HG03575 (cell line): Measurements from ENCODE around the gene SERINC5.

Source experiments
- ATAC-seq: cut with Tn5 transposase; IDR thresholded peaks from one replicate; pipeline ENCODE4 v1.9.1; 2021; ENCODE audit not compliant: unreplicated experiment, insufficient number of reproducible peaks, low FRiP score; ENCODE audit errors: extremely low read depth

The SERINC5 gene

DNA sequence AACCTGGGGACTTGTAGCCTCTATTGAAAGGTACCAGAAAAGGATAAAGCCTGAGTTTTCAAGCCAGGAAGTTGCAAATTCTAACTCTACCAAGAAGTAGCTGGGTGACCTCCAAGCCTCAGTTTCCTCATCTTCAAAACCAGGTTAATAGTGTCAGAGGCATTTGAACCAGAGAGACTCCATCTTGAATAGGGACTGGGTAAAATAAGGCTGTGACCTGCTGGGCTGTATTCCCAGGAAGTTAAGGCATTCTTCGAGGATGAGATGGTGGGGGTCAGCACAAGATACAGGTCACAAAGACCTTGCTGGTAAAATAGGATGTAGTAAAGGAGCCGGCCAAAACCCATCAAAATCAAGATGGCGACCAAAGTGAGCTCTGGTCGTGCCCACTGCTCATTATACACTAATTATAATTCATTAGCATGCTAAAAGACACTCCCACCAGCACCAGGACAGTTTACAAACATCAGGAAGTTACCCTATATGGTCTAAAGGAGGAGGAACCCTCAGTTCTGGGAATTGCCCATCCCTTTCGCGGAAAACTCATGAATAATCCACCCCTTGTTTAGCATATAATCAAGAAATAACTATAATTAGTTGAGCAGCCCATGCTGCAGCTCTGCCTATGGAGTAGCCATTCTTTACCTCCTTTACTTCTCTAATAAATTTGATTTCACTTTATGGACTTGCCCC, 3.8 kb upstream of the SERINC5 start:
- no peak for ATAC-seq

DNA sequence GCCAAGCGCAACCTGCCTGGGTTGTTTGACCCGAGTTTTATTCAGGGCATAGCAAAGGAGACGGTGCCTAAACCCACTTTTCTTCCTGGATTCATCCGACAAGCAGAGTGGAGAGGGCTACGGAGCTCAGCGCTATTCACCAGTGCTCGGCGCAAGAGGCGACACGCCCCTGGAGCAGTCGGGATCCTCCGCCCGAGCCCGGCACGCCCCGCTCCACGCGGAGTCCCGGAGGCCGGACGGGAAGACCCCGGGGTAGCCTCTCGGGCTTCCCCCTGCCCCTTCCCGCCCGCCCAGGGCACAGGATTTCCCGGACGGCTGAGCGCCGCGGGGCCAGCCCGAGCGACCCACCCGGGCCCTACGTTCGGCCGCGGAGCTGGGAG, 427 bp downstream of the SERINC5 start:
- peak; percentile 5 for ATAC-seq

DNA sequence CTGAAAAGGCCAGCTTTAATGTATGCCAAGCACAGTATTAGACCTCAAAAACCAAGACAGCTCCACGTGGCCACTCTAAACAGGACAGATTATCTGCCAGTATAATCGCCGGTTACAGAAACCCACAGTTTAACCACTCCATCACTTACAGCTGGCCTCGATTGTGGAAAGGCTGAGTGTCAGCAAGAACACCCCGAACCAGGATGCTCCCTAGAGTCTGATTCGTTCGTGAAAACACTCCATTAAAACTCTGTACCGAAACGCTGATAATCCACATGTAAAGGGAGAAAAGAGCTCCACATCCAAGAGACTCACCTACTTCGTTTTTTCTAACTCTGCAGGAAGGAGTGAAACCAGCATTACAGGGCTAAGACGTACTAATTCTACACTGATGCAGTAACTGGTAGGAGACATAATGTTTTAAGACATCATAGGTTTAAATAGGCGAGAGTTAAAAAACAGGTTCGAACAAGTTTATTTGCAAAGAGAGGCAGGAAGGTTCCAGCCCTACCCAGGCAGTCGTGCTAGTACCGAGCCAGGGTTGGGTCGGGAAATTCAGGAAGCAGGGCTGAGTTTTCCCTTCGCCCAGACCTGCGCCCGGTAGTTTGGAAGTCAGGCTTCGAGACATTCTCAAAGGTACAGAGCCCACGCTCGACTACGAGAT, 949 bp downstream of the SERINC5 start:
- peak; percentile 7 for ATAC-seq

DNA sequence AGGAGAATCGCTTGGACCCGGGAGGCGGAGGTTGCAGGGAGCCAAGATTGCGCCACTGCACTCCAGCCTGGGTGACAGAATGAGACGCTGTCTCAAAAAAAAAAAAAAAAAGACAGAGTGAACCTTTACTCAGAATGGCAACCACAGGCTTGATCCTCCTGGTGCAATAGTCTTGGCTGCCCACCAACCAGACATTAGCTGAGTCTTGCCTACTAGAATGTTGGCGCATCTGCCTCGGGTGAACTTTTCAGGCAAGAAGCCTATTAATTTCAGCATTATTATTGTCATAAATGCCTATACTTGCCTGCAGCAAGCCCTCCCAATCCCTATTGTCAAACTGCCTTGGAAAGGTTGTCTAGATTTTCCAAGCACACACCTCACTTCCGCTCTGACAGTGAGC, 4.2 kb downstream of the SERINC5 start:
- ATAC-seq: no peak

DNA sequence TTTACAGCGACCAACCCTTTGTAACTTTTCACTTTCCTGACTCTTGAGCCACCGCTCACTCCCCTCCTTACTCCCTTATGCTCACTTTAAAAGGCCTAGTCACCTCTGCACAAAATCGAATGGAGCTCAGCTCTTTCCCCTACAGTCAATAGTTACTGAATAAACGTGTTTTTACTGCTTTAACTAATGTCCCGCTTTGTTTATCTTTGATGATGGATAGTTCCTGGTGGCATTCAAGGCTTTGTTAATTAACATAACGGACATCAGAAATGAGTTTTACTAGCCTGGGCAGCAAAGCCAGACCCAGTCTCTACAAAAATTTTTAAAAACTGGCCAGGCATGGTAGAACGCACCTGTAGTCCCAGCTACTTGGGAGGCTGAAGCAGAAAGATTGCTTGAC, 5.0 kb downstream of the SERINC5 start:
- no peak for ATAC-seq

DNA sequence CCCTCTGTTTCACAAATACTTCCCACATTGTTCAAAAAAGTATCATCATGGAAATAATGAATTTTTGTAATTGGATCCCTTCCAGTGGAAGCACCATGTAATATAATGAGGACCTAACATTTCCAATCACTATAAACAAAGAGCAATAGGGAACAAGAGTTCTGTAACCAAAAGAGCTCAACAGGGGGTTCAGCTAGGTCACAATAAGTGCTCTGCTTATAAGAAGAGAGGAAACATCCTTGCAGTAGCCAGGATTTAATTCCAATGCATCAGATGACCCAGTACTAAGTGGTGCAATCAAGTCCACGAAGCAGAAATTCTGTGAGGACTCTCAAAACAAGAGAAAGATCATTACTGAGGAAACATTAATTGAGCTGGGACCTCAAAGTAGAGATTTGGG, 5.9 kb downstream of the SERINC5 start:
- no peak for ATAC-seq

DNA sequence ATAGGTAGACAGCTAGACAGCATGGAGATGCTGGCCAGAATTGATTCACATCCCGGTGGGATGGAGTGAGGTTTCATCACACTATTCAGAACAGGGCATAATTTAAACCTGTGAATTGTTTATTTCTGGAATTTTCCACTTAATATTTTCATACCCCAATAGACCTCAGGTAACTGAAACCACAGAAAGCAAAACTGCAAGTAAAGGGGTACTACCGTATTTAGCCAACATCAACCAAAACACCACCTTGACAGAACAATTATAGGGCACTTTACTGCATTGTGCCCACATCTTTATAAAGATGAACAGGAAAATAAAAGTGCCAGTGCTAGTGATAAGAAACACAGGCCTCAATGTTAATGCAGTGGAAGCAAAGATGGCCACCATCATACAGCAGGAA, 7.5 kb downstream of the SERINC5 start:
- ATAC-seq: no peak

DNA sequence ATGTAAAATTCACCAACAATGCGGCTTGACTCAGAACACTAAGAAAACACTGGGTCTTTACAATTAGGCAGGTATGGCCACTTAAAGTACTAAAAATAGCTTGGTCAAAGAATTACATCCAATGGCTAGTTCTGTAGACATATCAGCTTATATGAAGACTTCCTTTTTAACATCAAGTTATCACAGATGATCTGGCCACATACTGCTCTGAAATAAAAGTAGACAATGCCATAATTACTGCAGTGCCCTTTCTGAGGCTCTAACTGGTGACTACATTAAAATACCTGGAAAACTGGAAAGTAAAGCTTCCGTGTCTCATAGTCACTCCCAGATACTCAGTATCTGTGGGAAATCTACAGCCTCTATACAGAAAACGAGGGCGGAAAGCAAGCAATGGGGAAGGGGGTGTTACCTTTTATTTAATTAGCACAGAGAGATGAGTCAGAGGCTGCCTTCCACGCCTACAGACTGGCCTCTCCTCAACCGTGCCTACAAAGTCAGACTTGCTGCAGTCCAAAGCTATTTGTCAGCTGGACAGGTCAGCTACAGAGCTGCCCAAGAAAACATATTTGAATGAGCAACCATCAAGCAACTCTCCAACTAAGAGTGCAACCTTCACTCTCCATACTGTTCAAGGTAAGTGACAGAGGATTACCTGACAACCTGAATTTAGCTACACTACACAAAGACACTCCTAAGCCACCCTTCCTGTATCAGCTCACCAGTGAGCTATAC, 8.7 kb downstream of the SERINC5 start:
- peak; percentile 81 for ATAC-seq

DNA sequence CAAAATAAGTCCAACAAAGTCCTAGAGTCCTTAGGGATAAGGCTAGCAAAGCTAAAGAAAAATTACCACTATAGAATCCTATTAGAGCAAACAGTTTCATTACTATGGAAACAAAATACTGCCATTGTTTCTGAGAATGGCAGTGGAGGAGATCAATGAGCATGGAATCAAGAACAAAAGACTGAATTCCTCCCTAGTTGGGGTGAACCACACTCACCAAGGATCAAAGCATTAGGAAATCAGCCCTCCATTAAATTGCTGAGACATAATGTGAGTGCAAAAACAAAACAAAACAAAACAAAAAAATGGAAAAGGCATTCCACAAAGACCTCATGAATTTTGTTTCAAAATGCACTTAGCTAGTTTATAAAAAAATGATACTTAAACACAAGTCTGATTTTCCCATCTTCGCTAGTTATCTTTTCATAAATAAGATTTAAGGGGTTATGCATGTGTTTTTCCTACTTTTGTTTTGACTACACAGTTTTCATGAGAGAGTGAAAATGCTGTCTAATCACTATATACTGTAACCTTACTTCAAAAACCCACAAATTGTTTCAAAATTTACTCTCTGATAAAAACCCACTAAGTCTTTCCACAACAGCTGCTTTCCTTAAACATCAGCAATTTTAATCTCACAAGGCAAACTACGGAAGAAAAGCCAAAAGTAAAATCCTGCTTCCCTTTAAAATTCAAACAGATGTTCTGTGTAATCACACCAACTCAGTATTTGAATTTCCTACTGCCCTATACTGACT, 9.7 kb downstream of the SERINC5 start:
- ATAC-seq: no peak

DNA sequence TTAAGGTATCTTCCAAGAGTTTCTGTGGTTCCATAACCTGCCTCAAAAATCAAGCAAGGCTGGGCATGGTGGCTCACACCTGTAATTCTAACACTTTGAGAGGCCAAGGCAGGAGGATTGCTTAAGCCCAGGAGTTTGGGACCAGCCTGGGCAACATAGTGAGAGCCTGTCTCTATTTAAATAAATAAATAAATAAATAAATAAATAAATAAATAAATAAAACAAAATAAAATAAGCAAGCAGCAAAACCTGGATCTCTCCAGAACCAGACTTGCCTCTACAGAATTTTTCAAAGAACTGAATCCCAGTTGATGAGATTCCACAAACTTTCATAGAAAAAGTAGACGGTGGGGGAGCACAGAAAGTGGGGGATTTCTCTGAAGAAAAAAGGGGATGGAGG, 12.3 kb downstream of the SERINC5 start:
- ATAC-seq: no peak

DNA sequence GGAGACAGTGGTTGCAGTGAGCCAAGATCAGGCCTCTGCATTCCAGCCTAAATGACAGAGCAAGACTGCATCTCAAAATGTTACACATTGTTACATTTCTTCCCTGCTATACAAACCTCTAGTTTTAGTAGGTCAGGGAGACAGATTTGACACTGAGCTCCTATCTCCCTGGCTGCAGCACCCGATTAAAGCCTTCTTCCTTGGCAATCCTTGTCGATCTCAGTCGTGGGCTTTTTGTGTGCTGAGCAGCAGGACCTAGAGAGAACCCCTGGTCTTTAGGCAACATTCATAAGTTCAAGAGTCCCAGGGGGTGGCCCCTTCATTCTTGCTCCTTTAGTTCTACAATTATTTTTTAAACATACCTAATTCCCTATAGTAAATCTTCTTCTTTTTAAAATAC, 13.0 kb downstream of the SERINC5 start:
- no peak for ATAC-seq

DNA sequence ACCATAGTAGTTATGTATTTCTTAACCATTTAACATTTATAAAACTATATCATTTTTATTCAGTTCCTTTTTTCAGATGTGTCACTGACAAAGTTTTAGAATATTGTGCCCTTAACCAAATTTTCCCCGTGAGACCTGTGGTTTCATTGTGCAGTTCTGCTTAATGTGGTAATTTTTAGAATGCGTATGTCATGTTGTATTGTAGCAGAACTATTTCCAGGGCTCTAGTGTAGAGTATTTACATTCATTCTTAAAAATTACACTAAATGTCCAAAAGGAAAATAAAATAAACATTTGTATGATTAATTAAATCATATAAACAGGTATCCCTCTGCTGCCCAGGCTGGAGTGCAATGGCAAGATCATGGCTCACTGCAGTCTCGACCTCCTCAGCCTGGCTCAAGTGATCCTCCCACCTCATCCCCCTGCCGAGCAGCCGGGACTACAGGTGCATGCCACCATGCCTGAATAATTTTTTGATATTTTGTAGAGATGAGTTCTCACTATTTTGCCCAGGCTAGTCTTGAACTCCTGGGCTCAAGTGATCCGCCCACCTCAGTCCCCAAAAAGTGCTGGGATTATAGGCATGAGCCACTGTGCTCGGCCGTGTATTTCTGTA, 15.4 kb downstream of the SERINC5 start:
- no peak for ATAC-seq

DNA sequence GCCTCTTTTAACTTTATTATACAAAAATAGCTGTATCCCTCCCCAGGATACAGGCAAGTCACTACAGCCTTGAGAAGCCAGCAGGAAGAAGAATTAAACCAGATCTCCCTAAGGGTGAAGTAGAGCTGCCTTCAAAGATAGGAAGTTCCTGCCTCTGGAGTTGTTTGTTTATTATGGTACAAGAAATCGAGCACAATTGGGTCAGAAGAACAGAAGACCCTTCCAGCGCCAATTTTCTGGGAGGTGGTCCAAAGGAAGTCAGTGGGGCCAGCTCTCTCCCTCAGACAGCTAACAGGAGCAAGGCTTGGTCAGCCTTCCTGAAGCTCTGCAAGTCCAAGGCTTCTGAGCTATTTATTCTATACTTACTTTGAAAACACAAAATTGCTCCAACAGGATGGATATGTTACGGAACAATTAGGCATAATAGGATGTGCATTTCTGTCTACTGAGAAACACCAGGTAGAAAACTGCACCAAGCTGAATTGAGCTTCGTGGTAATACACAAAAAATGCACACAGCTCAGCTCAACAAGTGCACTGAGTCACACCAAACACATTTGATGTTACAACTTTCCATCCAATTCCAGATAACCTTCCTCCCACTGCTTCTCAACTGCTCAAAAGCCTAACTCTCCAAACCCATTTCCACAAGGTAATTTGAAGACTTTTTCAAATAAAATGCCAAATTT, 16.0 kb downstream of the SERINC5 start:
- no peak for ATAC-seq

DNA sequence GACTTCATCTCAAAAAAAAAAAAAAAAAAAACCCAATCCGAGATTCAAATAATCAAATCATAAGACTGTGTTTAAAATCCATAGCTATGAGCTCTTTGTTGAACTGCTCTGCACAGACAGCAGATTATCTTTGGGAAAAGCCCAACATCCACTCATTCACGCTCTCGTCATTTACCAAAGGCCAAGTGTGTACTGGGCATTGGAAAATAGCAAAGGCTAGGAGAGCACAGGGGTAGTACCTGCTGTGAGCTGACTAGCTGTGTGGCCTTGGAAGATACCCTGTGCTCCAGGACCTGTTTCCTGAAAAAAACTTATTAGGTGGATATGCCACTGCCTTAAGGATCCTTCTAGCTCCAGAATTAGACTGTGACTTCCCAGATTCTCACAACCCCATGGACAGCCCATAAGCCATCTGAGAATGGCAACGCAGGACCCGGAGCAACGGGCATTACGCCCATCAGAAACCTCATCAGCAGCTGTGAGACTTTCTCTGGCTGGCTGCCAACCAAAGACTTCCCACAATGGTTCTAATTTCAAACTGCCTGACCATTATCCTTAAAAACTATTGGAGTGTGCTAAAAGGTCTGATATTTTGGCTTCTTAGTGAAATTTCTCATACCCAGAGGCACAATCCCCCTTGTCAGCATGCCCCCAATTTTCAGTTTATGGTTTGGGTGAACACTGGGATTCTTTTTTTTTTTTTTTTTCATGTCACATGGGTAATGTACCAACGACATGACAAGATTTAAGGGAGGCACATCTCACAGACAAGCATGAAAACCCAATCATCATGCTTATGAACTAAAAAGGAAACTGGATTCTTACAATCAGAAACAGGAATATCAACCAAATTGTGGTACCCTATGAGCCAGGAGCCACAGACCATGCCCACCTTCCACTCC, 16.8 kb downstream of the SERINC5 start:
- no peak for ATAC-seq

DNA sequence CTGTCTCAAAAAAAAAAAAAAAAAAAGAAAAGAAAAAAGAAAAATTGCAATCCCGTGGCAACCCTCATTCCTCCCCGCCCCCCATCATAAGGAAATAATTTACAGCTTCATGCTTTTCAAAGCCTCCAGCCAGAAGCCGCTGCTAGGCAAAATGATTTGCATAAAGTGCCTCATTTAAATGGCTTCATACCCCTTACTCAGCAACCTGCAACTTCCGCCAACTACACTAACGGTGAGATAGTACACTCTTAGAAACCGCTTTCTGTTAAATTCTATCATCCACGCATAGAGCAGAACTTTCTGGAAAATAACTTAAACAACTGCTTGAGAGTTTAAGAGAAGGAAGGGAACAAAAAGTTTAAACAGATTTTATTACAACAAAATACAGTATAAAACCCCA, 17.8 kb downstream of the SERINC5 start:
- no peak for ATAC-seq

DNA sequence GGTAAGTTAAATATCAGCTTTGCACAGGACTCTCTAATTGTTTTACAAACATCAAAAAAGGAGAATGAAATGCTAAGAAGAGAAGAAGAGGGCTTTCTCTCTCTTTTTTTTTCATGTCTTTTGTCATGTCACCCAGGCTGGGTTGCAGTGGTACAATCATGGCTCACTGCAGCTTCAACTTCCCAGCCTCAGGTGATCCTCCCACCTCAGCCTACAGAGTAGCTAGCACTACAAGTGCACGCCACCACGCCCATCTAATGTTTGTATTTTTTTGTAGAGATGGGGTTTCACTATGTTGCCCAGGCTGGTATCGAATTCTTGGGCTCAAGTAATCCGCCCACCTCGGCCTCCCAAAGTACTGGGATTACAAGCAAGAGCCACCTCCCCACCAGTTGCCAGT, 18.6 kb downstream of the SERINC5 start:
- no peak for ATAC-seq

DNA sequence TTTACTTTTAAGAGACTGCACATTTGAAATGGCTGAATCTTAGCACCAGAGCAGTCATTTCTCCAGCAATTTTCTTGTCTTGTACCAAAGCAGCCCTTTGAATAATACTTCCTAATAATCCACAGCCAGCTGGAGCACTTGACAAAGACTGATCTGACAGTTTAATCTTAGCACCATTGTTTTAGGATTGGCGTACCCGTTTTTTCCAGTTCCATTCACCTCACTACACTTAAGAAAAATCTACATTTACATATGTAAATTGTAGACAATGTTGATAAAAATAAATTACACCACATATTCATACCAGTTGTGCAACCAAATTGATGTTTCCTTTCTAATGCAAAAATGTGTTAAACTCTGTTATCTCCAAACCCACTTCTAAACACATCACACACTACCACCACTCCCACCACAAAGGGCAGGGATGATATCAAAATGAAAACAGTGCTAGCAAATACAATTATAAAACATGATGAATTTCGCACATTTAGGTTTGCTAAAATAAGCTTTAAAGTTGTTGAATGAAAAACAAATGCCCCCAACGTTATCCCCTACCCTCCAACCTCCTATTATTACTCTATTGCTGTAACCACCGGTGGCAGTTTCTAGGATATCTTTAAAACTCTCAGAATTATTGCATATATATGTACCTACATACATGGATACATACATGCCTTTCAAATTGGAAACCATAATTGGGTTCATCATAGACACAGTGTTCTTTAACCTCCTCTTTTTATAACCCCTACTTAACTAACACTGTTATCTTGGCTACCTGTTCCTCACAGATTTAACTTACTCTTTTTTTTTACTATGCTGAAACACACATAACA, 21.5 kb downstream of the SERINC5 start:
- ATAC-seq: no peak
